Osteocyte (in vitro differentiated cells): ENCODE results near the gene AFF3. TPM values are rescaled to one million over a fixed set of nuclear protein-coding genes. Genes with fewer than 3 reads are reported as not detected.
"Not testable (repeated sequence)": the region's sequence is repeated elsewhere in the genome, so short reads cannot be mapped to it uniquely, and the experiment has no call there.

ENCODE experiments used
- DNase-seq: peaks from one replicate; pipeline ENCODE4 v3.0.0; 2021; ENCODE audit warnings: mixed read lengths; ENCODE audit not compliant: unreplicated experiment; ENCODE audit errors: extremely low spot score
- H3K27ac Mint-ChIP-seq: one replicate; pipeline ENCODE4 v1.8.0; 2021; ENCODE audit warnings: mild to moderate bottlenecking, mixed read lengths; ENCODE audit not compliant: unreplicated experiment
- H3K27me3 Mint-ChIP-seq: one replicate; pipeline ENCODE4 v1.8.0; 2021; ENCODE audit warnings: mixed read lengths; ENCODE audit not compliant: unreplicated experiment
- H3K36me3 Mint-ChIP-seq: one replicate; pipeline ENCODE4 v1.8.0; 2021; ENCODE audit warnings: mixed read lengths; ENCODE audit not compliant: unreplicated experiment
- H3K4me1 Mint-ChIP-seq: one replicate; pipeline ENCODE4 v1.8.0; 2021; ENCODE audit warnings: mixed read lengths; ENCODE audit not compliant: unreplicated experiment
- H3K4me3 Mint-ChIP-seq: one replicate; pipeline ENCODE4 v1.8.0; 2021; ENCODE audit warnings: mild to moderate bottlenecking, moderate library complexity, mixed read lengths; ENCODE audit not compliant: unreplicated experiment
- H3K9me3 Mint-ChIP-seq: one replicate; pipeline ENCODE4 v1.8.0; 2021; ENCODE audit warnings: mixed read lengths; ENCODE audit not compliant: unreplicated experiment
- CTCF ChIP-seq: fragments of 200-600 bp; sonication (generic); IDR thresholded peaks from 2 replicates; pipeline ENCODE4 v1.5.0; 2021; ENCODE audit warnings: antibody characterized with exemption, mild to moderate bottlenecking, moderate library complexity
- total RNA-seq: library from RNA; stranded (reverse); gene quantifications from 2 replicates; pipeline ENCODE4 v1.2.1, GENCODE V29; 2021

The AFF3 gene
- total RNA-seq, 1 donor from 2014 or later: 248 TPM

DNA sequence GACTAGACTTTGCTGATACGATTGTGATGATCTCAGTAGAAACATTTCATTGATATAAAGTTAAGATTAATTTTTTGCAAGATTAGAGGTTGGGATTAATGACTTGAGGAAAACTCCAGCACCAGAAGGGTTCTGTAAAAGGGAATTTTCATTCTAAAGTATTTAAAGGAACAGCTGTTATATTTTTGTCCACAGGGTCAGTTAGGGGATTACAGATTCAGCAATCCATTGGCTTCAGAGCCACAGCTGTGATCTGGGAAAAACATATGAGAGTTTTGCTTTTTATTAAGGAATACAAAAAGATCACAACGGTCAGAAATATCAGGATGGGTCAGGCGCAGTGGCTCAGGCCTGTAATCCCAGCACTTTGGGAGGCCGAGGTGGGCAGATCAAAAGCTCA, 633.0 kb downstream of the AFF3 start:
- TF ChIP-seq CTCF: no peak
- no peak for DNase-seq
- Mint-ChIP-seq H3K4me1 (no peaks in the 10 kb centered on the region), H3K36me3 (no peaks in the 10 kb centered on the region), H3K27me3 (peaks cover 15% of the 10 kb centered on the region), H3K9me3 (no peaks in the 10 kb centered on the region), H3K27ac (no peak overlapping the region), H3K4me3 (no peak overlapping the region)

- TF ChIP-seq CTCF: no peak
- H3K4me1 Mint-ChIP-seq: no peaks in the 10 kb centered on the region
- no peak overlapping the region for H3K27ac Mint-ChIP-seq
- no peak for DNase-seq
- no peaks in the 10 kb centered on the region for H3K9me3 Mint-ChIP-seq
- peaks cover 13% of the 10 kb centered on the region for H3K27me3 Mint-ChIP-seq
- H3K4me3 Mint-ChIP-seq: no peak overlapping the region
- H3K36me3 Mint-ChIP-seq: no peaks in the 10 kb centered on the region
These were observed 634.2 kb downstream of the AFF3 start for GRCh38 chr2:99507937-99508818.

- H3K9me3 Mint-ChIP-seq: no peaks in the 10 kb centered on the region
- H3K27ac Mint-ChIP-seq: no peak overlapping the region
- H3K36me3 Mint-ChIP-seq: no peaks in the 10 kb centered on the region
- DNase-seq: no peak
- H3K4me1 Mint-ChIP-seq: no peaks in the 10 kb centered on the region
- H3K4me3 Mint-ChIP-seq: no peak overlapping the region
- H3K27me3 Mint-ChIP-seq: peaks cover 22% of the 10 kb centered on the region
- TF ChIP-seq CTCF: no peak
These were observed 637.4 kb downstream of the AFF3 start for GRCh38 chr2:99504844-99505584.

- H3K9me3 Mint-ChIP-seq, H3K4me3 Mint-ChIP-seq, H3K36me3 Mint-ChIP-seq, H3K27ac Mint-ChIP-seq, DNase-seq, H3K4me1 Mint-ChIP-seq: not testable (repeated sequence)
- H3K27me3 Mint-ChIP-seq: peaks cover 21% of the 10 kb centered on the region
These were observed 638.6 kb downstream of the AFF3 start for GRCh38 chr2:99503662-99504416.

GRCh38 chr2:99496021-99496420, 646.4 kb downstream of the AFF3 start:
- no peak for TF ChIP-seq CTCF
- DNase-seq: no peak
- Mint-ChIP-seq H3K27me3 (peaks cover 12% of the 10 kb centered on the region), H3K4me3 (no peak overlapping the region), H3K4me1 (peaks cover 7% of the 10 kb centered on the region), H3K9me3 (no peaks in the 10 kb centered on the region), H3K36me3 (no peaks in the 10 kb centered on the region), H3K27ac (no peak overlapping the region)

Other genes starting within 250 kb of the AFF3 start
- 0.26 and 0.32 TPM in 2 replicates for gene LONRF2, start 179.9 kb upstream of the AFF3 start, total RNA-seq